Mucosa of descending colon (tissue), 3 donors: Measurements from ENCODE around the gene GSG1L. TPM values are rescaled to one million over a fixed set of nuclear protein-coding genes. Genes with fewer than 3 reads are reported as not detected.

Experiments used
- ATAC-seq: fragments of 200-7000 bp; cut with Tn5 transposase; one replicate; pipeline ENCODE4 v1.9.1; 2020; ENCODE audit warnings: mild to moderate bottlenecking, moderate library complexity
- DNase-seq, 3 donors: peaks; one replicate each; pipeline ENCODE4 v3.0.0-alpha.2; 2020
- H3K36me3 ChIP-seq: fragments of 200-600 bp; one replicate; pipeline ENCODE4 v1.8.0; 2021; ENCODE audit warnings: low read depth, mild to moderate bottlenecking
- H3K4me1 ChIP-seq: fragments of 200-600 bp; one replicate; pipeline ENCODE4 v1.8.0; 2021; ENCODE audit warnings: low read depth, mild to moderate bottlenecking
- H3K4me3 ChIP-seq: fragments of 200-600 bp; one replicate; pipeline ENCODE4 v1.8.0; 2021; ENCODE audit warnings: mild to moderate bottlenecking
- H3K9me3 ChIP-seq: fragments of 200-600 bp; one replicate; pipeline ENCODE4 v1.8.0; 2021; ENCODE audit warnings: mild to moderate bottlenecking
- CTCF ChIP-seq: fragments of 200-600 bp; IDR thresholded peaks from one replicate; pipeline ENCODE4 v1.8.0; 2022; ENCODE audit warnings: antibody characterized with exemption, mild to moderate bottlenecking
- intact Hi-C, 2 donors: fragments of 100-400 bp; cut with DNase I in 1 of 2; cut with micrococcal nuclease in 1 of 2; formaldehyde crosslinking; loops; one replicate each; pipeline versions ENCODE4 v1.11.0 to v1.11.1; 2022; cut with DNase I, micrococcal nuclease
- total RNA-seq, 3 donors: library from RNA; stranded (reverse); fragmentation: NEBNext Ultra II Directional in 2 of 3; extraction: Animal tissue kit (Norgen Biotek cat#: 25700) in 2 of 3; gene quantifications; one replicate each; pipeline versions ENCODE4 v1.2.1 to v1.2.4, GENCODE V29; 2021 to 2023
- donor health status: DM: no; HTN: no; CAD: no; lungs with moderate emphysema.
- donor health status: DM: no; HTN: no; CAD: no.
- donor health status: DM: no; HTN: yes; CAD: no.

GSG1L gene
- total RNA-seq, 3 donors from 2014 or later = 0.46 to 1.2 TPM; not detected in 1

- intact Hi-C loops = no loop called here
- TF ChIP-seq CTCF = no peak
- no peak overlapping the region for H3K4me3 ChIP-seq
- DNase-seq (no peak), ATAC-seq (no peak)
- H3K9me3 ChIP-seq = no peaks in the 10 kb centered on the region
- H3K36me3 ChIP-seq = no peaks in the 10 kb centered on the region
- H3K4me1 ChIP-seq = no peaks in the 10 kb centered on the region
Observed at GRCh38 chr16:27962197-27962596, 101.3 kb downstream of the GSG1L start.

GRCh38 chr16:27961296-27961620 lies 102.3 kb downstream of the GSG1L start:
- Histone ChIP-seq H3K4me1 (no peaks in the 10 kb centered on the region), H3K9me3 (no peaks in the 10 kb centered on the region), H3K4me3 (no peak overlapping the region), H3K36me3 (no peaks in the 10 kb centered on the region)
- ATAC-seq (no peak), DNase-seq (no peak)
- intact Hi-C loops = no loop called here
- TF ChIP-seq CTCF = no peak

- Histone ChIP-seq H3K4me3 (no peak overlapping the region), H3K36me3 (no peaks in the 10 kb centered on the region), H3K9me3 (no peaks in the 10 kb centered on the region), H3K4me1 (no peaks in the 10 kb centered on the region)
- DNase-seq (no peak), ATAC-seq (no peak)
- no peak for TF ChIP-seq CTCF
- intact Hi-C loops = no loop called here
Observed at GRCh38 chr16:27960619-27961295, 102.8 kb downstream of the GSG1L start.

GRCh38 chr16:27959914-27960313 lies 103.6 kb downstream of the GSG1L start:
- ATAC-seq (no peak), DNase-seq (no peak)
- Histone ChIP-seq H3K36me3 (no peaks in the 10 kb centered on the region), H3K4me3 (no peak overlapping the region), H3K9me3 (peaks cover 3% of the 10 kb centered on the region), H3K4me1 (no peaks in the 10 kb centered on the region)
- no peak for TF ChIP-seq CTCF
- intact Hi-C loops = no loop called here

- ATAC-seq (no peak), DNase-seq (no peak)
- Histone ChIP-seq H3K4me3 (no peak overlapping the region), H3K36me3 (no peaks in the 10 kb centered on the region), H3K4me1 (no peaks in the 10 kb centered on the region), H3K9me3 (peaks cover 3% of the 10 kb centered on the region)
- TF ChIP-seq CTCF = no peak
- intact Hi-C loops = no loop called here
Observed at GRCh38 chr16:27954191-27954590, 109.3 kb downstream of the GSG1L start.

- DNase-seq = no peak
- no peak overlapping the region for H3K4me3 ChIP-seq
- TF ChIP-seq CTCF = no peak
- no peak for ATAC-seq
- no peaks in the 10 kb centered on the region for H3K36me3 ChIP-seq
- H3K9me3 ChIP-seq = peaks cover 3% of the 10 kb centered on the region
- no peaks in the 10 kb centered on the region for H3K4me1 ChIP-seq
- intact Hi-C loops = no loop called here
Observed at GRCh38 chr16:27952811-27953210, 110.7 kb downstream of the GSG1L start.
